Keratinocyte (primary cell): ENCODE measurements around the gene NOX4. TPM values are rescaled to one million over a fixed set of nuclear protein-coding genes. Genes with fewer than 3 reads are reported as not detected.

ENCODE experiments used
- DNase-seq: peaks from one replicate; pipeline ENCODE4 v3.0.0-alpha.2; 2011; ENCODE audit warnings: low read depth, missing footprints, low spot score
- FAIRE-seq: peaks from 2 replicates; lab custom pipeline; 2011; peaks lifted over from hg19 to GRCh38; lab: Jason Lieb, UNC
- H2AFZ ChIP-seq: 2 replicates; pipeline ENCODE4 v1.6.0; 2012; ENCODE audit warnings: low read length, control low read depth, inconsistent platforms; ENCODE audit not compliant: control insufficient read depth
- H3K27ac ChIP-seq: 2 replicates; pipeline ENCODE4 v1.5.1; 2011; ENCODE audit warnings: low read length; ENCODE audit not compliant: control insufficient read depth, insufficient read depth
- H3K27me3 ChIP-seq: 3 replicates; pipeline ENCODE4 v1.6.0; 2011; ENCODE audit warnings: low read length; ENCODE audit not compliant: control insufficient read depth, insufficient read depth; ENCODE audit errors: extremely low read depth
- H3K36me3 ChIP-seq, 2 experiments: 2 replicates in 1 of 2; 3 replicates in 1 of 2; pipeline ENCODE4 v1.5.1; 2011; ENCODE audit warnings: low read length in 2 of 2, mild to moderate bottlenecking in 1 of 2; ENCODE audit not compliant: control insufficient read depth in 2 of 2, insufficient read depth in 2 of 2; ENCODE audit errors: extremely low read depth in 1 of 2
- H3K4me1 ChIP-seq: 3 replicates; pipeline ENCODE4 v1.5.1; 2011; ENCODE audit warnings: low read length; ENCODE audit not compliant: control insufficient read depth, insufficient read depth; ENCODE audit errors: extremely low read depth
- H3K4me2 ChIP-seq: 3 replicates; pipeline ENCODE4 v1.6.0; 2011; ENCODE audit warnings: low read depth, low read length; ENCODE audit not compliant: control insufficient read depth, insufficient read depth; ENCODE audit errors: extremely low read depth
- H3K4me3 ChIP-seq, 3 experiments: fragments of 200-600 bp in 1 of 3; sonication (generic) in 1 of 3; 2 replicates in 2 of 3; 3 replicates in 1 of 3; pipeline ENCODE4 v1.5.1; 2011 to 2016; ENCODE audit warnings: low read length in 3 of 3, mild to moderate bottlenecking in 3 of 3, control low read depth in 2 of 3, inconsistent platforms in 1 of 3, low read depth in 1 of 3, mixed read lengths in 1 of 3, mixed run types in 1 of 3, moderate library complexity in 1 of 3; ENCODE audit not compliant: control insufficient read depth in 2 of 3, insufficient read depth in 2 of 3; ENCODE audit errors: extremely low read depth in 1 of 3
- H3K79me2 ChIP-seq: 2 replicates; pipeline ENCODE4 v1.6.0; 2012; ENCODE audit warnings: low read length; ENCODE audit not compliant: control insufficient read depth, insufficient read depth
- H3K9ac ChIP-seq: 3 replicates; pipeline ENCODE4 v1.6.0; 2011; ENCODE audit warnings: low read length; ENCODE audit not compliant: control insufficient read depth, insufficient read depth; ENCODE audit errors: extremely low read depth
- H3K9me1 ChIP-seq: 3 replicates; pipeline ENCODE4 v1.6.0; 2011; ENCODE audit warnings: low read length; ENCODE audit not compliant: control insufficient read depth, insufficient read depth; ENCODE audit errors: extremely low read depth
- H3K9me3 ChIP-seq: 2 replicates; pipeline ENCODE4 v1.5.1; 2012; ENCODE audit warnings: low read depth, low read length; ENCODE audit not compliant: control insufficient read depth
- H4K20me1 ChIP-seq: 3 replicates; pipeline ENCODE4 v1.6.0; 2011; ENCODE audit warnings: low read length; ENCODE audit not compliant: control insufficient read depth, insufficient read depth; ENCODE audit errors: extremely low read depth
- CTCF ChIP-seq, 3 experiments: IDR thresholded peaks in 1 of 3; conservative IDR thresholded peaks in 1 of 3; optimal IDR thresholded peaks in 1 of 3; 2 replicates in 2 of 3; 3 replicates in 1 of 3; pipeline versions ENCODE3 to v1.5.1; 2011; ENCODE audit warnings: low read length in 3 of 3, mild to moderate bottlenecking in 3 of 3, moderate library complexity in 2 of 3, control low read depth in 1 of 3, inconsistent platforms in 1 of 3; ENCODE audit not compliant: insufficient read depth in 2 of 3; ENCODE audit errors: extremely low read depth in 1 of 3
- EZH2 ChIP-seq: IDR thresholded peaks from one replicate; pipeline ENCODE4 v1.6.1; 2012; ENCODE audit warnings: inconsistent platforms, mild to moderate bottlenecking, low read length, moderate library complexity
- dilution Hi-C: fragments of 300-500 bp; cut with MboI; formaldehyde crosslinking; loops from one replicate; pipeline ENCODE4 v1.7.0; 2020; ENCODE audit warnings: low sequenced_read_pairs; ENCODE audit not compliant: extremely low pct_ligation_motif_present
- polyA plus RNA-seq, 5 experiments: library from polyadenylated mRNA; depleted of rRNA in 3 of 5; stranded (reverse) in 3 of 5; stranded (forward) in 1 of 5; unstranded in 1 of 5; fragments of >200 nt; gene quantifications; 1 replicate in 1 of 5; 2 replicates in 3 of 5; 3 replicates in 1 of 5; pipeline versions ENCODE4 v1.2.1 to v1.2.3, GENCODE V29; 2011 to 2012; ENCODE audit warnings: missing spikeins in 2 of 5, low read depth in 1 of 5, low replicate concordance in 1 of 5

The NOX4 gene
- polyA plus RNA-seq, 1 donor (not counting 4 experiments of a cell fraction or from before 2014, with no cell fraction given), result not detected

DNA sequence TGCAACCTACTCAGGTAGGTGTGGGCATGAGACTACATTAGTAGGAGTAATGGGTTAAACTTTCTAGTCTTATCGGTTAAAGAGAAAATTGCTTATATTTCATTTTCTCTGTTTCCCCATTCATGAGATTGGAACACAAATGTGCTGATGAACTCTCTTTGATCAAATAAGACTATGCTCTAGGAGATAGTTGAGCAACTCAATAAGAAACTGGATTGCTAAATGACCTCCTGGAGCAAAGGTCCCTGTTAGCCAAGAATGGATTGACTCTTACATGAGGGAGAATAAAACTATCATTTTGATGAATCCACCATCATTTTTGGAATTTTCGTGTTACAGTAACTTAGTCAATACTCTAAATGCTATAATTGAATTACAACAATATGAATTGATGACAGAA lies 11.1 kb upstream of the NOX4 start:
- Histone ChIP-seq H3K79me2 (no peaks in the 10 kb centered on the region), H3K9me3 (no peaks in the 10 kb centered on the region), H3K27ac (no peak overlapping the region), H3K4me1 (no peaks in the 10 kb centered on the region), H3K36me3 (no peaks in the 10 kb centered on the region), H3K9ac (no peak overlapping the region), H2AFZ (no peak overlapping the region), H3K4me3 (no peak overlapping the region), H3K9me1 (no peaks in the 10 kb centered on the region), H4K20me1 (no peaks in the 10 kb centered on the region), H3K27me3 (no peaks in the 10 kb centered on the region), H3K4me2 (no peak overlapping the region)
- FAIRE-seq, result no peak
- DNase-seq, result no peak
- dilution Hi-C loops, result no loop called here
- TF ChIP-seq CTCF (optimal IDR thresholded peaks at IDR 0.05 in 1 of 3, IDR thresholded peaks at IDR 0.05 in 1 of 3, conservative IDR thresholded peaks at IDR 0.05 in 1 of 3; ENCODE audit: extremely low read depth in 1 of 3, insufficient read depth in 2 of 3, low read length in 3 of 3) (no peak), EZH2 (no peak)

DNA sequence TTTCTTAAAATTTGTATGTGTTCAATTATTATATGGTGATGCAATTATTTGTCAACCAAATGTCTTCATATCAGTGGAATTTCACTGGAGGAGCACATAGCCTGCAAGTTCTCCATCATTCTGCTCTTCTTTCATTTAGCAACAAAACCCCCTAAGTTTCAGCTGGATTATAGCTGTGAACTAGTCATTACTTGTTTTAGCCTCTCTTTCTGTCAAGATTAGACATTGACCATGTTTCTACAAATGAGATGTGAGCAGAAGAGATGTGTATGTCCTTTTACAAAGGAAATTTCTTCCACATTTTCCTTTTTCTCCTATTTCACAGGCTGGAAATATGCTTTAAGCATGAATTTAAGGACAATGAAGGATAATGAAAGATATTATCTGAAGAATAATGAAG lies 9.2 kb upstream of the NOX4 start:
- TF ChIP-seq EZH2 (no peak), CTCF (optimal IDR thresholded peaks at IDR 0.05 in 1 of 3, IDR thresholded peaks at IDR 0.05 in 1 of 3, conservative IDR thresholded peaks at IDR 0.05 in 1 of 3; ENCODE audit: extremely low read depth in 1 of 3, insufficient read depth in 2 of 3, low read length in 3 of 3) (no peak)
- Histone ChIP-seq H3K79me2 (no peaks in the 10 kb centered on the region), H3K27me3 (no peaks in the 10 kb centered on the region), H3K9ac (no peak overlapping the region), H3K4me3 (no peak overlapping the region), H3K4me1 (peaks cover 4% of the 10 kb centered on the region), H3K9me1 (no peaks in the 10 kb centered on the region), H3K36me3 (no peaks in the 10 kb centered on the region), H3K9me3 (no peaks in the 10 kb centered on the region), H2AFZ (no peak overlapping the region), H3K4me2 (no peak overlapping the region), H4K20me1 (no peaks in the 10 kb centered on the region), H3K27ac (no peak overlapping the region)
- dilution Hi-C loops, result no loop called here
- no peak for DNase-seq
- no peak for FAIRE-seq
